GM13976 (cell line): ENCODE data around the gene RRP9.
"Not testable (repeated sequence)": the region's sequence is repeated elsewhere in the genome, so short reads cannot be mapped to it uniquely, and the experiment has no call there.

Source experiments
- DNase-seq: peaks from one replicate; pipeline ENCODE4 v3.0.0; 2012; ENCODE audit warnings: low spot score
- in situ Hi-C: fragments of 300-500 bp; cut with MboI; formaldehyde crosslinking; loops from one replicate; pipeline ENCODE4 v1.12.0; 2022; ENCODE audit warnings: low sequenced_read_pairs, mixed read lengths, inconsistent platforms; ENCODE audit not compliant: unreplicated experiment
- TF ChIP-seq, protein P1 (sequence below): IDR thresholded peaks from 2 replicates; pipeline ENCODE4 v1.5.1; 2012; ENCODE audit warnings: borderline replicate concordance, mild to moderate bottlenecking; ENCODE audit not compliant: insufficient read depth; ENCODE audit errors: extremely low read depth, missing control alignments, control extremely low read depth

The RRP9 gene

DNA sequence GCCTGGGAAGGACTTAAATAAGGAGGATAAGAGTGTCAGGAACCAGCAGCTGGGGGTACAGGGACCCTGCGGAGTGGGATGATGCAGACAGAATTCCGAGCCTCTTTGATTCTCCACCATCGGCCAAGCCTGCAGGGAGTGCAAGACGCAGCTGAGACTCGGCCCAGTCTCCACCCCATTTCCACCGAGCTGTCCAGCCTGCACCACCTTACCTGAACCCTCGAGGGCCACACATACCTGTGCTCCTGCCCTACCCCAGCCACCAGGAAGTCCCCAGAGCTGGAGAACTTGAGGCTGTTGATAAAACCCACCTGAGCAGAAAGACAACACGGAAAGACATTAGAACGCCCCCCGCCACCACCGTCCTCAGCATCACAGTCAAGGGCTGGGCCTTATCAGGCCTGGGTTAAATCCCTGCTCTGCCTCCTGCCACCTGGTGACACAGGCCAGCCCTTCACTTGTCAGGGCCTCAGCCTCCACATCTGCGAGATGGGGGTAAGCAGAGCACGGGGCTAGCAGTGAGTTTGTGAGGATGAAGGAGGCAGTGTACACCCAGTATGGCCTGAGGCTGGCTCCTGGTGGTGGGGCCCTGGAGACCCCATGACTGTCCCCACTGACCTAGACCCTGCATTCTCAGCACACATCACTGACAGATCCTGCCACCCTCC is 8.1 kb downstream of the RRP9 start:
- DNase-seq, result no peak
- in situ Hi-C loops, result no loop called here
- TF ChIP-seq, protein P1, sequence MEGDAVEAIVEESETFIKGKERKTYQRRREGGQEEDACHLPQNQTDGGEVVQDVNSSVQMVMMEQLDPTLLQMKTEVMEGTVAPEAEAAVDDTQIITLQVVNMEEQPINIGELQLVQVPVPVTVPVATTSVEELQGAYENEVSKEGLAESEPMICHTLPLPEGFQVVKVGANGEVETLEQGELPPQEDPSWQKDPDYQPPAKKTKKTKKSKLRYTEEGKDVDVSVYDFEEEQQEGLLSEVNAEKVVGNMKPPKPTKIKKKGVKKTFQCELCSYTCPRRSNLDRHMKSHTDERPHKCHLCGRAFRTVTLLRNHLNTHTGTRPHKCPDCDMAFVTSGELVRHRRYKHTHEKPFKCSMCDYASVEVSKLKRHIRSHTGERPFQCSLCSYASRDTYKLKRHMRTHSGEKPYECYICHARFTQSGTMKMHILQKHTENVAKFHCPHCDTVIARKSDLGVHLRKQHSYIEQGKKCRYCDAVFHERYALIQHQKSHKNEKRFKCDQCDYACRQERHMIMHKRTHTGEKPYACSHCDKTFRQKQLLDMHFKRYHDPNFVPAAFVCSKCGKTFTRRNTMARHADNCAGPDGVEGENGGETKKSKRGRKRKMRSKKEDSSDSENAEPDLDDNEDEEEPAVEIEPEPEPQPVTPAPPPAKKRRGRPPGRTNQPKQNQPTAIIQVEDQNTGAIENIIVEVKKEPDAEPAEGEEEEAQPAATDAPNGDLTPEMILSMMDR, result no peak

DNA sequence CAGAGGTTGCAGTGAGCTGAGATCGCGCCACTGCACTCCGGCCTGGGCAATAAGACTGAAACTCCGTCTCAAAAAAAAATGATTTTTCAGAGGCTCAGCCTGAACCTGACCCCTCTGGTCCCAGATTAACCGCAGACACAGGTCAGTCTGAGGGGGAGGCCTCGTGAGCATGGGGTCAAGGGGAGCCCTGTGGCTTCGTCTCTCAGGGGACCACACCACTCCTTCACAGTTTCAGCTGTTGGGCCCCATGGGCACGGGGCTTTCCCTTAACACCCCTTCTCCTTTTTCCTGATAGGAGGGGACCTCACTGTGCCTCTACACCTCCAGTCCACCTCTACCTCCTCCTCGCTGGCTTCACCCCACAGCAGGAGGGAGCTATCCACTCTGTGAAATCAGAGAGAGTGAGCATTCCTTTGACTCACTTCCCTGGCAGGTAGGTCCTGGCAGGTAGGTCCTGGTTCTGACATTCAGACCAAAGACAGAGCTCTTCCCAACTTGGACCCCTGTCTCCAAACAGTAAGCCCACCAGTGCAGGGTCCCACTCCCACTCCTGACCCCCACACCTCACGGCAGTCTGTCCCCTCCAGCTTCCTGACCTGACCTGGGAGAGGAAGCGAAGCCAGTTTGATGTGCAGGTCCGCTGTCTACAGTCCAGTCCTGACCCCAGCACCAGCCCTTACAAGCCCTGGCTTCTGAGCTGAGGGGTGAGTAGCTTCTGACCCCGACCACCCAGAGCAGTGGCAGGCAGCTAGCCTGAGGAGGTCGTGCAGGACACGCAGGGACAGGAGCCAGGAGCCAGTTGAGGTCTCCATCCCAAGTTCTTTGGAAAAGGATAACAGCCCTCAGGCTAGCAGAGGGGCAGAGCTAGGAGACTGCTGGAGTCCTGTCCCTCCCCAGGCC is 9.0 kb downstream of the RRP9 start:
- no peak for DNase-seq
- in situ Hi-C loops, result no loop called here
- TF ChIP-seq, protein P1, result no peak

DNA sequence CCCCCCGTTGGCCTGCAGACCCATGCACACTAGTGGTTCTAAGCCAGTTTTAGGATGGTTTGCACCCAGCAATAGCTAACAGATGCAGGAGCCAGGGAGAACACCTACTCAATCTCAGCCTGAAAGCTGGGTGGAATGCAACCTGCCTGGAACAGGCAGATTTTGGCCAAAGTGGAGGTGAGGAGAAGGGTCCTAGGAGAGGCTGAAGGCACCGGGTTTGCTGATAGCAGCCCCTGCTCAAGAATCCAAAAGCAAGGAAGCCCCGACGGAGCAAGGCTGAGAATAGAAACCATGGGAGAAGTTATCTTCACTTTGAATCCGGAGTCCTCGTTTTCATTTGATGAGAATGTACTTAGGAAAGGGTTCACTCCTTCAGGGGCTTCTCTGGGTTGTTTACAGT is 9.9 kb downstream of the RRP9 start:
- in situ Hi-C loops, result no loop called here
- DNase-seq, result no peak
- TF ChIP-seq, protein P1, result no peak

DNA sequence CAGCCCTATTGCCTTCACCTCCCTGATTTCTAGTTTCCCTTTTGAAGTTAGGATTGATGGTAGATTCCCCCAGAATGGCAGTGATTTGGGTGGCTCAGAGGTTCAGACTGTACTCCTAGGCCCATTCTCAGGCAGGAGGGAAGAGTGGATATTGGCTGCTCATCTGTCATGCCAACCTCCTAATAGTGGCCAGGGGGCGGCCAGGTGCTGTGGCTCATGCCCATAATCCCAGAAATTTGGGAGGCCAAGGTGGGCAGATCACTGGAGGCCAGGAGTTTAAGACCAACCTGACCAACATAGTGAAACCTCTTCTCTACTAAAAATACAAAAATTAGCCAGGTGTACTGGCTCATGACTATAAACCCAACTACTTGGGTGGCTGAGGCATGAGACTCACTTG is 11.3 kb downstream of the RRP9 start:
- DNase-seq, result no peak

DNA sequence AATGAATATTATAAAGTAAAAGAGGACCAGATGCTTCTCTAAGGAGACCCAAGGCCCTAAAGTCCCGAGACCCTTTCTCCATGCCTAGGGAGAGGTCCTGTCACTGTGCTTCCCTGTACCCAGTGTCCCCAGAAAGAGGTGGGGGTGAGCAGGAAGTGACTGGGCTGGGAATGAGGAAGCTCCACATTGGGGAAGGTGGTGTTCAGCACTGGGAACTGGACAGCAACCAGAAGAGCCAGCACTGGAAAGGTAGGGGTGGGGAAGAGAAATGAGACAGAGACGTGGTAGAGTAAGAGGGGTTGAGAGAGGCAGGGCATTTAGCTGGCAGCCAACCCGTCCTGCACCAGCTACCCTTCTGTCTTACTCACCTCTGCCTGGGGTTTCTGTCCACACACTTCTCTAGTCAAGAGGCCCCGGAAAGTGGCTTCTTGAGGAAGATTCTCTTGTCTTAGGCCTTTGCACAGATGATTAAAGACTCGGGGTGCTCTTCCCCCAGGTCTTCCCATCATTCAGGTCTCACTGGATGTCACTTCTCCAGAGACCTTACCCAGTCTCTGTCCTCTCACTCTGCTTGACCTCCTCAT is 12.2 kb downstream of the RRP9 start:
- TF ChIP-seq, protein P1, result no peak
- DNase-seq, result peak; percentile 32
- in situ Hi-C loops, result no loop called here

More for the DNA sequence above, 11.3 kb downstream of the RRP9 start:
- in situ Hi-C loops, result no loop called here
- TF ChIP-seq, protein P1, result no peak

DNA sequence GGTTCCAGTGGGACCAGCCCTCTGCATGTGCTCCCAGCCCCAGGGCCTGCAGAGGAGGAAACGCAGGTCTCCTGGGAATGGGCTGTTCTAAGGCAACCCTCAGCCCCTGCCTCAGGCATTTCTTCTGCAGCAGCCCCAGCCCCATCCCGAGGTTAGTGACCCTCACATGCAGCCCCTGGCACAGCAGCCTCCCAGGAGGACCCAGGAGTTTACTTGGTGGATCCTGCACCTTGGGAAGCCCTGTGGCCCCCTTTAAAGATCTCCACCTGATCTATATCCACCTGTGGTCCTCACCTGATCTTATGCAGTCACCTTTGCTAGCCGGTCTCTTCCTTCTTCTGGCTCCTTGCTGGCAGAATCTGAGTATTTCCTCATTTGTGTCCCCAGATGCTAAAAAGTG is 12.7 kb downstream of the RRP9 start:
- in situ Hi-C loops, DNase-seq: not testable (repeated sequence)

DNA sequence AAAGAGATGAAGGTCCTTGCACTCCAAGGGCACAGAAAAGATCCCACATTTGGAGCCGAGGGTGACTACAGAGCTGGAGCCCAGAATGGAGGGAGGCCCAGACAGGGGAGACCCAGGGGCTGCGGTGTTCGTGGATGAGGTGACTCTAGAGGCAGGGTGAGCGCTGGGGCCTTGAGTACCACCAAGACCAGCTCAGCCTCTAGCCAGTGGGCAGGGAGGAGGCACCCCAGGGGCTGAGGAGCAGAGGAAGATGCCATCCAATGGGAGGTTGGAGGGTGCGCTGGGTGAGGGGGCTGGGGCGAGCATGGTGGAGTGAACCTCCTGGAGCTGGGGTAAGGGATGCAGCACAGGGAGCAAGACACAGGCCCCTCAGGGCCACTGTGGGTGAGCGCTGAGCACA is 13.3 kb downstream of the RRP9 start:
- TF ChIP-seq, protein P1, result no peak
- DNase-seq, result no peak
- in situ Hi-C loops, result no loop called here
